RWPE2 (cell line): ENCODE data around the gene NAXE.

Experiments used
- ATAC-seq: fragments of 200-7000 bp; cut with Tn5 transposase; 3 replicates; pipeline ENCODE4 v1.9.1; 2021; ENCODE audit warnings: low read depth
- DNase-seq: peaks from one replicate; pipeline ENCODE4 v3.0.0-alpha.2; 2020; ENCODE audit warnings: low spot score
- H3K27ac ChIP-seq: fragments of 450-650 bp; 2 replicates; pipeline ENCODE4 v1.5.1; 2017; ENCODE audit warnings: mild to moderate bottlenecking; ENCODE audit not compliant: poor library complexity, severe bottlenecking
- H3K27me3 ChIP-seq: fragments of 250-450 bp; sonication (Bioruptor Pico); 2 replicates; pipeline ENCODE4 v1.5.1; 2021; ENCODE audit warnings: mild to moderate bottlenecking, moderate library complexity; ENCODE audit not compliant: insufficient read depth, poor library complexity, severe bottlenecking
- H3K36me3 ChIP-seq: fragments of 250-450 bp; sonication (Bioruptor Pico); 2 replicates; pipeline ENCODE4 v1.5.1; 2020; ENCODE audit warnings: low read depth, mild to moderate bottlenecking, moderate library complexity
- H3K4me1 ChIP-seq: fragments of 250-450 bp; sonication (Bioruptor Pico); 2 replicates; pipeline ENCODE4 v1.5.1; 2021; ENCODE audit warnings: mild to moderate bottlenecking, moderate library complexity; ENCODE audit not compliant: insufficient read depth, poor library complexity, severe bottlenecking
- H3K4me3 ChIP-seq: fragments of 250-450 bp; sonication (Bioruptor Pico); 2 replicates; pipeline ENCODE4 v1.5.1; 2021; ENCODE audit warnings: mild to moderate bottlenecking, moderate library complexity; ENCODE audit not compliant: severe bottlenecking
- H3K9me3 ChIP-seq: fragments of 250-450 bp; sonication (Bioruptor Pico); 2 replicates; pipeline ENCODE4 v1.5.1; 2021; ENCODE audit warnings: mild to moderate bottlenecking, moderate library complexity; ENCODE audit not compliant: severe bottlenecking
- CTCF ChIP-seq: fragments of 450-650 bp; IDR thresholded peaks from one replicate; pipeline ENCODE4 v1.5.1; 2017; ENCODE audit warnings: mild to moderate bottlenecking, moderate library complexity; ENCODE audit not compliant: poor library complexity, severe bottlenecking

Gene NAXE

DNA sequence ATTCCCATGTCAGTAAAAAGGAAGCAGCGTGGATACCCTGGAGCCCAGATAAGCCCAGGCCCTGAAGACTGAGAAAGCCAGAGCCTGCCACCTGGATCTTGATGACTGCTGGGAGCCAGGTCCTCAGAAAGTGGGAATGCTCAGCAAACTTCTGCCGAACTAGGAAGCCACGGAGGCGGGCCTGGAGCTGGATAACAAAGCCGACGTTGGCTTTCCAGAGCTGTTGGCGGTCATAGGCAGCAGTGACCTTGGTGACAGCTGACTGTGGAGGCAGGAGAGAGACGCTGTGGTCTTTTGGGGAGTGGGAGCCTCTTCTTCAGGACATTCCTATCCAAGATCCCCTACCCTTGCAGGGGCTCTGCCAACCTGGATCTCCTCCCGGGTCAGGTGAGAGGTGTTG, 43.6 kb upstream of the NAXE start:
- Histone ChIP-seq H3K4me1 (peaks cover 6% of the 10 kb centered on the region), H3K4me3 (no peak overlapping the region), H3K27ac (no peak overlapping the region), H3K27me3 (no peaks in the 10 kb centered on the region), H3K36me3 (peaks cover 65% of the 10 kb centered on the region), H3K9me3 (no peaks in the 10 kb centered on the region)
- ATAC-seq = no peak
- DNase-seq = no peak
- TF ChIP-seq CTCF = no peak

DNA sequence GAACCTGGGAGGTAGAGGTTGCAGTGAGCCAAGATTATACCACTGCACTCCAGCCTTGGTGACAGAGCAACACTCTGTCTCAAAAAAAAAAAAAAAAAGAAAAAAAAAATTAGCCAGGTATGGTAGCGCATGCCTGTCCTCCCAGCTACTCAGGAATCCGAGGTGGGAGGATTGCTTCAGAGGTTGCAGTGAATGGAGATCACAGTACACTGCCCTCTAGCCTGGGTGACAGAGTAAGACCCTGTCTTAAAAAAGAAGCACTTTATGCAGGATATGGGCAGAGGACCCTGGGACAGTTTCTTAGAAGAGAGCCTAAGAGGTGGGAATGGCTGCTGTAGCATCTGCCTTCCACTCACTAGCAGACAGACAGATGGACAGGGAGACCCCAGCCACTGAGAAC, 42.2 kb upstream of the NAXE start:
- no peak for TF ChIP-seq CTCF
- ATAC-seq (no peak), DNase-seq (no peak)
- no peak overlapping the region for H3K4me3 ChIP-seq
- no peak overlapping the region for H3K27ac ChIP-seq
- H3K27me3 ChIP-seq = no peaks in the 10 kb centered on the region
- no peaks in the 10 kb centered on the region for H3K9me3 ChIP-seq
- peaks cover 58% of the 10 kb centered on the region for H3K36me3 ChIP-seq
- peaks cover 6% of the 10 kb centered on the region for H3K4me1 ChIP-seq

DNA sequence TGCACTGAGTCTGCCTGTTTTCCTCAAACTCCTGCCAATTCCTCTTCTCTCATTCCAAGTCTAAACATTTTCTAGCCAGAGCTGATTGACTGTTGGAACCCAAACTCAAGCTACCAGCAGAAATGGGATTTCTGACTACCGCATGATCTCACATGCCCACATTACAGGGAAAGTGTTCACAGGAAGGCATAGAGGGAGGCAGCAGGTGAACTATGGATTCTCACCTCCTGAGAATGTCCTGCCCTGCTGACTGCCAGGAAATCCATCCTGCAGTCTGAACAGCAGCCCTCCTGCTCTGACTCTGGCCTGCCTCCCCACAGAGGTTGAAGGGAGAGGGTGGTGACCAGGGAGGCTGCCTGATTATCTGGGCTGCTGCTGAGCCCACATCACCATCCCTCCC, 41.7 kb upstream of the NAXE start:
- no peak overlapping the region for H3K4me3 ChIP-seq
- no peak for TF ChIP-seq CTCF
- H3K27me3 ChIP-seq = no peaks in the 10 kb centered on the region
- no peak overlapping the region for H3K27ac ChIP-seq
- ATAC-seq = no peak
- peaks cover 6% of the 10 kb centered on the region for H3K4me1 ChIP-seq
- H3K36me3 ChIP-seq = peaks cover 60% of the 10 kb centered on the region
- DNase-seq = no peak
- no peaks in the 10 kb centered on the region for H3K9me3 ChIP-seq

DNA sequence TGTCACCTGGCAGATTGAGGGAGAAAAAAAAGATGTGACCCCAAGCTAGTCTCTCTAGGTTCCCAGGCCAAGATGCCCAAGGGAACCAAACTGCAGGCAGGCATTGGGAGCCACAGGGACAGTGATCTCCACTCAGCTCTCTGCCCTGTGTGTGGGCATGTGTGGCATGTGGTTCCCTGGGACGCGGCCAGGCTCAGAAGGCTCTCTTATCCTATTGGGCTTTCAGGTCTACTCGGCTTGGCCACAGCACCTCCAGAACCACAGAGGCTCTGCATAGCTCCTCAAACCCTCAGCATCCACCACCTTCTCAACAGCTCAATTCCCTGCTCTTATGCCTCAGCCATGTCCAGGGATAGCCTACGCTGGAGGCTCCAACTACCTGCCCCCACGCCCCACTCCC, 41.2 kb upstream of the NAXE start:
- H3K9me3 ChIP-seq = no peaks in the 10 kb centered on the region
- H3K36me3 ChIP-seq = peaks cover 63% of the 10 kb centered on the region
- ATAC-seq (no peak), DNase-seq (no peak)
- no peak overlapping the region for H3K4me3 ChIP-seq
- TF ChIP-seq CTCF = no peak
- H3K27me3 ChIP-seq = no peaks in the 10 kb centered on the region
- H3K4me1 ChIP-seq = peaks cover 6% of the 10 kb centered on the region
- no peak overlapping the region for H3K27ac ChIP-seq

DNA sequence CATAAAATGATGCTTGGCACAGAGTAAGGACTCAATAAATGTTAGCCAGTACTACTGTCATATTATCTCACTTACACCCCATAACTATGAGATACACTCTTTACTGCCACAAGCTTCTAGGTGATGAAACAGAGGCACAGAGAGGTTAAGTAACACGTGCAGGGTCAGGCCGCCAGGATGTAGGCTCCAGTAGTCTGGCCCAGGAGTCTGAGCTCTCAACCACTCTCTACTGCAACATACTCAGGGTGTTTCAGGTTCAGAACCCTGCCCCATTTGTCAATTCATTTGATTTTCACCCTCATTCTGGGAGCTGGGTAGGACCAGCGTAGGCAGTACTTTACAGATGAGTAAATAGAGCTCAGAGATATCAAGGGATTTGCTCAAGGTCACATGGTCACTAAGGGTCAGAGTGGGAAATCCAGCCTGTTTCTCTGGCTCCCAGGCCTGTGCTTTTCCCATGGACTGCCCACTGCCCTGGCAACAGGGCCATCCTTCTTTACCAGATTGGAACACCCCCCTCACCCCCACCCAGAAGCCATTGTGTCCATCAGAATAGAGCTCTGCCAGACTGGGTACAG, 40.4 kb upstream of the NAXE start:
- Histone ChIP-seq H3K4me1 (peaks cover 6% of the 10 kb centered on the region), H3K27ac (no peak overlapping the region), H3K36me3 (peaks cover 71% of the 10 kb centered on the region), H3K4me3 (no peak overlapping the region), H3K27me3 (no peaks in the 10 kb centered on the region), H3K9me3 (no peaks in the 10 kb centered on the region)
- no peak for DNase-seq
- no peak for ATAC-seq
- TF ChIP-seq CTCF = no peak
